Hematopoietic multipotent progenitor cell (in vitro differentiated cells): ENCODE results near the gene ERP29. TPM values are rescaled to one million over a fixed set of nuclear protein-coding genes. Genes with fewer than 3 reads are reported as not detected.
"Not testable (repeated sequence)": the region's sequence is repeated elsewhere in the genome, so short reads cannot be mapped to it uniquely, and the experiment has no call there.

Source experiments
- DNase-seq, 3 donors: peaks; one replicate each; pipeline ENCODE4 v3.0.0-alpha.2; 2011 to 2015; ENCODE audit warnings: low read depth in 2 of 3, low spot score in 2 of 3
- total RNA-seq: library from RNA; depleted of rRNA; stranded (reverse); fragments of >200 nt; gene quantifications from one replicate; pipeline ENCODE4 v1.2.3, GENCODE V29; 2012

ERP29 gene
- 79.4 TPM for total RNA-seq

GRCh38 chr12:112012775-112013600, at the start of gene ERP29, which contains the start of gene TMEM116:
TSS of gene ERP29 (plus strand) at chr12:112013426. CDS start at chr12:112013466, 40 bp downstream.
TSS of gene TMEM116 (minus strand) at chr12:112013165. CDS start at chr12:112005270, 7,895 bp downstream.
- peak; percentile 99 to 100 (median 99) for DNase-seq

- no peak for DNase-seq
Measured at GRCh38 chr12:111964935-111965334, 48.3 kb upstream of the ERP29 start.

GRCh38 chr12:111971800-111972199, 41.4 kb upstream of the ERP29 start:
- DNase-seq: no peak

- DNase-seq: no peak
Measured at GRCh38 chr12:111975161-111975931, 37.9 kb upstream of the ERP29 start.

- DNase-seq: no peak
Measured at GRCh38 chr12:111976291-111976690, 36.9 kb upstream of the ERP29 start.

GRCh38 chr12:111976860-111977259, 36.4 kb upstream of the ERP29 start:
- DNase-seq: no peak

GRCh38 chr12:111978545-111978944, 34.7 kb upstream of the ERP29 start:
- no peak for DNase-seq

GRCh38 chr12:111980598-111980997, 32.6 kb upstream of the ERP29 start:
- DNase-seq: no peak

GRCh38 chr12:111981987-111982386, 31.2 kb upstream of the ERP29 start:
- DNase-seq: no peak

GRCh38 chr12:111984820-111985219, 28.4 kb upstream of the ERP29 start:
- DNase-seq: no peak

GRCh38 chr12:111991535-111991934, 21.7 kb upstream of the ERP29 start:
- DNase-seq: no peak

GRCh38 chr12:111991946-111992345, 21.3 kb upstream of the ERP29 start:
- no peak for DNase-seq

GRCh38 chr12:111992464-111992863, 20.8 kb upstream of the ERP29 start:
- DNase-seq: no peak

GRCh38 chr12:111993292-111994150, 19.7 kb upstream of the ERP29 start:
- DNase-seq: no peak

- not testable (repeated sequence) for DNase-seq
Measured at GRCh38 chr12:111994211-111995111, 18.8 kb upstream of the ERP29 start.

- no peak for DNase-seq
Measured at GRCh38 chr12:111995782-111996480, 17.3 kb upstream of the ERP29 start.

GRCh38 chr12:111997300-111997699, 15.9 kb upstream of the ERP29 start:
- no peak for DNase-seq

- no peak for DNase-seq
Measured at GRCh38 chr12:111998015-111998414, 15.2 kb upstream of the ERP29 start.

- not testable (repeated sequence) for DNase-seq
Measured at GRCh38 chr12:111999129-111999528, 14.1 kb upstream of the ERP29 start.
